NCI-H2227 (cell line): ENCODE measurements around the gene HABP2.

Source experiments
- DNase-seq: peaks from one replicate; lab custom pipeline; 2025; ENCODE audit not compliant: unreplicated experiment; lab: John Stamatoyannopoulos, UW

The HABP2 gene

GRCh38 chr10:113525713-113526112 lies 27.1 kb upstream of the HABP2 start:
- DNase-seq, result no peak

- DNase-seq, result no peak
Measured at GRCh38 chr10:113527211-113527906, 25.5 kb upstream of the HABP2 start.

- DNase-seq, result no peak
Measured at GRCh38 chr10:113528876-113529275, 24.0 kb upstream of the HABP2 start.

GRCh38 chr10:113529575-113529974 lies 23.3 kb upstream of the HABP2 start:
- DNase-seq, result no peak

GRCh38 chr10:113530476-113530875 lies 22.4 kb upstream of the HABP2 start:
- DNase-seq, result no peak

- DNase-seq, result no peak
Measured at GRCh38 chr10:113532724-113533123, 20.1 kb upstream of the HABP2 start.

GRCh38 chr10:113533801-113534200 lies 19.1 kb upstream of the HABP2 start:
- DNase-seq, result no peak

GRCh38 chr10:113534423-113534822 lies 18.4 kb upstream of the HABP2 start:
- DNase-seq, result no peak

- no peak for DNase-seq
Measured at GRCh38 chr10:113537672-113538071, 15.2 kb upstream of the HABP2 start.

GRCh38 chr10:113538151-113538550 lies 14.7 kb upstream of the HABP2 start:
- no peak for DNase-seq

- no peak for DNase-seq
Measured at GRCh38 chr10:113539789-113540188, 13.1 kb upstream of the HABP2 start.

- DNase-seq, result no peak
Measured at GRCh38 chr10:113540845-113541548, 11.9 kb upstream of the HABP2 start.

- no peak for DNase-seq
Measured at GRCh38 chr10:113541549-113541927, 11.3 kb upstream of the HABP2 start.

- no peak for DNase-seq
Measured at GRCh38 chr10:113543107-113543955, 9.5 kb upstream of the HABP2 start.

GRCh38 chr10:113544392-113544791 lies 8.5 kb upstream of the HABP2 start:
- DNase-seq, result no peak

- DNase-seq, result no peak
Measured at GRCh38 chr10:113547426-113547825, 5.4 kb upstream of the HABP2 start.

- DNase-seq, result no peak
Measured at GRCh38 chr10:113549856-113550255, 3.0 kb upstream of the HABP2 start.

- DNase-seq, result no peak
Measured at GRCh38 chr10:113550365-113550764, 2.5 kb upstream of the HABP2 start.

- no peak for DNase-seq
Measured at GRCh38 chr10:113552014-113552413, 839 bp upstream of the HABP2 start.

GRCh38 chr10:113553149-113553548 lies 296 bp downstream of the HABP2 start:
- no peak for DNase-seq

GRCh38 chr10:113554214-113554613 lies 1.4 kb downstream of the HABP2 start:
- no peak for DNase-seq

GRCh38 chr10:113555245-113555644 lies 2.4 kb downstream of the HABP2 start:
- DNase-seq, result no peak
